ENCODE measurements around the gene SPDEF.
A peak's percentile ranks its signal among the peaks of the same experiment; 100 is the strongest.

The SPDEF gene

DNA sequence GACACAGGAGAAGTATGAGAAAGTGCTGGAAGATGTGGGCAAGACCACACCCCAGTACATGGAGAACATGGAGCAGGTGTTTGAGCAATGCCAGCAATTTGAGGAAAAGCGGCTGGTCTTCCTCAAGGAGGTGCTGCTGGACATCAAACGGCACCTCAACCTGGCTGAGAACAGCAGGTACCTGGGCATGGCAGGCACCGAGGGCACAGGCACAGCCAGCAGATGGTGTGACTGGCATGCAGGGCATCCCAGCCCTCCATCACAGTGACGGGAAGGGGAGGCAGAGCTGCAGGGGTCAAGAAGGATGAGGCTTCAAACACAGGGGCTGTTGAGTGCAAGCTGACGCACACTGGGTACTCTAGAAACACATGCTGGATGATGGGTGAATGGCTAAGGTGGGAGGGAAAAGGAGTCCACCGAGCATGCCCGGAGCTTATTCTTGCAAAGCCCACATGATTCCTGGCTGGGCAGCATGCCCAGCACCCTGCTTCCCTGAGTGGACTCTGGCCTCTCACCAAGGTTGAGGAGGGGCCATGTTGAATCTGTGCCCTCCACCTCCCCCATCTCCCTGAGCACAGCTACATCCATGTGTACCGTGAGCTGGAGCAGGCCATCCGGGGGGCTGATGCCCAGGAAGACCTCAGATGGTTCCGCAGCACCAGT lies 26.3 kb downstream of the SPDEF start:
- Histone ChIP-seq H3K4me1 (ENCODE audit: control insufficient read depth, low read depth, low read length) (no peaks in the 10 kb centered on the region), H4K5ac (ENCODE audit: low read length) (no peak overlapping the region), H3K27me3 (ENCODE audit: insufficient read depth, low read length, poor library complexity) (no peaks in the 10 kb centered on the region), H2AK5ac (ENCODE audit: low read length) (no peak overlapping the region), H3K27ac (ENCODE audit: low read depth, low read length) (no peak overlapping the region), H3K36me3 (ENCODE audit: control insufficient read depth, insufficient read depth, low read length) (no peaks in the 10 kb centered on the region), H2BK15ac (replicated peaks; ENCODE audit: low read depth) (no peak overlapping the region), H3K23ac (ENCODE audit: low read length) (no peak overlapping the region), H3K79me1 (ENCODE audit: low read length) (no peaks in the 10 kb centered on the region), H3K18ac (ENCODE audit: low read length) (no peak overlapping the region), H3K4me3 (ENCODE audit: low read length) (no peak overlapping the region), H3K79me2 (ENCODE audit: control insufficient read depth, insufficient read depth, low read length) (no peaks in the 10 kb centered on the region), H3K9ac (ENCODE audit: low read length) (no peak overlapping the region), H3K4ac (ENCODE audit: low read depth, low read length) (no peak overlapping the region), H3K4me2 (ENCODE audit: low read length) (no peak overlapping the region), H2BK120ac (ENCODE audit: low read depth, low read length) (no peak overlapping the region), H4K8ac (ENCODE audit: low read depth, low read length) (no peak overlapping the region), H2BK5ac (ENCODE audit: low read length) (no peak overlapping the region), H3K56ac (ENCODE audit: low read length) (no peak overlapping the region)
- WGBS (ENCODE audit: extremely low coverage, insufficient coverage, low lambda C conversion rate) = no CpG with 5 or more reads among the region's 10 CpGs
- DNase-seq = no peak

GRCh38 chr6:34528996-34529664 lies 27.0 kb downstream of the SPDEF start:
- no CpG with 5 or more reads among the region's 8 CpGs for WGBS (ENCODE audit: extremely low coverage, insufficient coverage, low lambda C conversion rate)

GRCh38 chr6:34527751-34528670 lies 28.1 kb downstream of the SPDEF start:
- Histone ChIP-seq H3K9ac (ENCODE audit: low read length) (no peak overlapping the region), H3K36me3 (ENCODE audit: control insufficient read depth, insufficient read depth, low read length) (no peaks in the 10 kb centered on the region), H3K18ac (ENCODE audit: low read length) (no peak overlapping the region), H3K79me1 (ENCODE audit: low read length) (no peaks in the 10 kb centered on the region), H2BK120ac (ENCODE audit: low read depth, low read length) (no peak overlapping the region), H2AK5ac (ENCODE audit: low read length) (no peak overlapping the region), H3K23ac (ENCODE audit: low read length) (no peak overlapping the region), H3K4me1 (ENCODE audit: control insufficient read depth, low read depth, low read length) (no peaks in the 10 kb centered on the region), H3K79me2 (ENCODE audit: control insufficient read depth, insufficient read depth, low read length) (no peaks in the 10 kb centered on the region), H3K56ac (ENCODE audit: low read length) (no peak overlapping the region), H4K5ac (ENCODE audit: low read length) (no peak overlapping the region), H4K8ac (ENCODE audit: low read depth, low read length) (no peak overlapping the region), H3K4ac (ENCODE audit: low read depth, low read length) (no peak overlapping the region), H3K4me2 (ENCODE audit: low read length) (no peak overlapping the region), H3K4me3 (ENCODE audit: low read length) (no peak overlapping the region), H3K27me3 (ENCODE audit: insufficient read depth, low read length, poor library complexity) (no peaks in the 10 kb centered on the region), H2BK15ac (replicated peaks; ENCODE audit: low read depth) (no peak overlapping the region), H2BK5ac (ENCODE audit: low read length) (no peak overlapping the region), H3K27ac (ENCODE audit: low read depth, low read length) (no peak overlapping the region)
- no CpG with 5 or more reads among the region's 12 CpGs for WGBS (ENCODE audit: extremely low coverage, insufficient coverage, low lambda C conversion rate)
- DNase-seq = peak; percentile 23

More at GRCh38 chr6:34528996-34529664, 27.0 kb downstream of the SPDEF start:
- H3K56ac ChIP-seq (ENCODE audit: low read length) = no peak overlapping the region
- H3K36me3 ChIP-seq (ENCODE audit: control insufficient read depth, insufficient read depth, low read length) = no peaks in the 10 kb centered on the region
- no peak overlapping the region for H3K4ac ChIP-seq (ENCODE audit: low read depth, low read length)
- no peak overlapping the region for H3K27ac ChIP-seq (ENCODE audit: low read depth, low read length)
- H3K79me1 ChIP-seq (ENCODE audit: low read length) = no peaks in the 10 kb centered on the region
- no peak overlapping the region for H3K18ac ChIP-seq (ENCODE audit: low read length)
- no peaks in the 10 kb centered on the region for H3K4me1 ChIP-seq (ENCODE audit: control insufficient read depth, low read depth, low read length)
- H2BK15ac ChIP-seq (replicated peaks; ENCODE audit: low read depth) = no peak overlapping the region
- H2BK120ac ChIP-seq (ENCODE audit: low read depth, low read length) = no peak overlapping the region
- DNase-seq = no peak
- H2AK5ac ChIP-seq (ENCODE audit: low read length) = no peak overlapping the region
- H3K4me2 ChIP-seq (ENCODE audit: low read length) = no peak overlapping the region
- no peak overlapping the region for H4K5ac ChIP-seq (ENCODE audit: low read length)
- H3K79me2 ChIP-seq (ENCODE audit: control insufficient read depth, insufficient read depth, low read length) = no peaks in the 10 kb centered on the region
- H3K27me3 ChIP-seq (ENCODE audit: insufficient read depth, low read length, poor library complexity) = no peaks in the 10 kb centered on the region
- H3K9ac ChIP-seq (ENCODE audit: low read length) = no peak overlapping the region
- H4K8ac ChIP-seq (ENCODE audit: low read depth, low read length) = no peak overlapping the region
- H2BK5ac ChIP-seq (ENCODE audit: low read length) = no peak overlapping the region
- H3K23ac ChIP-seq (ENCODE audit: low read length) = no peak overlapping the region
- no peak overlapping the region for H3K4me3 ChIP-seq (ENCODE audit: low read length)

GRCh38 chr6:34526992-34527728 lies 29.0 kb downstream of the SPDEF start:
- H3K36me3 ChIP-seq (ENCODE audit: control insufficient read depth, insufficient read depth, low read length) = no peaks in the 10 kb centered on the region
- H3K4me1 ChIP-seq (ENCODE audit: control insufficient read depth, low read depth, low read length) = no peaks in the 10 kb centered on the region
- peak overlapping the region; percentile 60 for H3K4me2 ChIP-seq (ENCODE audit: low read length)
- no peak overlapping the region for H2AK5ac ChIP-seq (ENCODE audit: low read length)
- DNase-seq = peak; percentile 94
- no peak overlapping the region for H3K23ac ChIP-seq (ENCODE audit: low read length)
- WGBS (ENCODE audit: extremely low coverage, insufficient coverage, low lambda C conversion rate) = no CpG with 5 or more reads among the region's 53 CpGs
- no peaks in the 10 kb centered on the region for H3K79me1 ChIP-seq (ENCODE audit: low read length)
- H4K5ac ChIP-seq (ENCODE audit: low read length) = no peak overlapping the region
- peak overlapping the region; percentile 62 for H3K9ac ChIP-seq (ENCODE audit: low read length)
- H3K4me3 ChIP-seq (ENCODE audit: low read length) = no peak overlapping the region
- H3K27ac ChIP-seq (ENCODE audit: low read depth, low read length) = no peak overlapping the region
- H3K18ac ChIP-seq (ENCODE audit: low read length) = no peak overlapping the region
- no peaks in the 10 kb centered on the region for H3K27me3 ChIP-seq (ENCODE audit: insufficient read depth, low read length, poor library complexity)
- H3K79me2 ChIP-seq (ENCODE audit: control insufficient read depth, insufficient read depth, low read length) = no peaks in the 10 kb centered on the region
- no peak overlapping the region for H3K4ac ChIP-seq (ENCODE audit: low read depth, low read length)
- H2BK120ac ChIP-seq (ENCODE audit: low read depth, low read length) = no peak overlapping the region
- no peak overlapping the region for H2BK5ac ChIP-seq (ENCODE audit: low read length)
- peak overlapping the region; percentile 78 for H3K56ac ChIP-seq (ENCODE audit: low read length)
- no peak overlapping the region for H2BK15ac ChIP-seq (replicated peaks; ENCODE audit: low read depth)
- no peak overlapping the region for H4K8ac ChIP-seq (ENCODE audit: low read depth, low read length)

- H3K9ac ChIP-seq (ENCODE audit: low read length) = peak overlapping the region; percentile 25
- H2BK5ac ChIP-seq (ENCODE audit: low read length) = no peak overlapping the region
- H3K27me3 ChIP-seq (ENCODE audit: insufficient read depth, low read length, poor library complexity) = no peaks in the 10 kb centered on the region
- H3K56ac ChIP-seq (ENCODE audit: low read length) = no peak overlapping the region
- H3K4me3 ChIP-seq (ENCODE audit: low read length) = no peak overlapping the region
- no peaks in the 10 kb centered on the region for H3K36me3 ChIP-seq (ENCODE audit: control insufficient read depth, insufficient read depth, low read length)
- H3K4me1 ChIP-seq (ENCODE audit: control insufficient read depth, low read depth, low read length) = no peaks in the 10 kb centered on the region
- H3K4me2 ChIP-seq (ENCODE audit: low read length) = no peak overlapping the region
- no peaks in the 10 kb centered on the region for H3K79me1 ChIP-seq (ENCODE audit: low read length)
- no CpG with 5 or more reads among the region's 23 CpGs for WGBS (ENCODE audit: extremely low coverage, insufficient coverage, low lambda C conversion rate)
- peak overlapping the region; percentile 16 for H3K18ac ChIP-seq (ENCODE audit: low read length)
- H3K27ac ChIP-seq (ENCODE audit: low read depth, low read length) = no peak overlapping the region
- H3K79me2 ChIP-seq (ENCODE audit: control insufficient read depth, insufficient read depth, low read length) = no peaks in the 10 kb centered on the region
- no peak overlapping the region for H2BK120ac ChIP-seq (ENCODE audit: low read depth, low read length)
- DNase-seq = no peak
- no peak overlapping the region for H4K5ac ChIP-seq (ENCODE audit: low read length)
- no peak overlapping the region for H3K4ac ChIP-seq (ENCODE audit: low read depth, low read length)
- H3K23ac ChIP-seq (ENCODE audit: low read length) = no peak overlapping the region
- no peak overlapping the region for H2BK15ac ChIP-seq (replicated peaks; ENCODE audit: low read depth)
- no peak overlapping the region for H4K8ac ChIP-seq (ENCODE audit: low read depth, low read length)
- no peak overlapping the region for H2AK5ac ChIP-seq (ENCODE audit: low read length)
These were observed 29.7 kb downstream of the SPDEF start for GRCh38 chr6:34526241-34526972.

Data from mesendoderm (in vitro differentiated cells).